OCI-LY3 (cell line): ENCODE results near the gene ATF3.

ENCODE experiments used
- EZH2phosphoT487 ChIP-seq: fragments of 200-600 bp; shearing (Covaris generic); IDR thresholded peaks from 2 replicates; pipeline ENCODE4 v1.6.1; 2018; ENCODE audit warnings: antibody characterized with exemption, mixed run types, low read depth
- TF ChIP-seq, protein P1 (sequence below): fragments of 200-600, 300-600 bp; sonication (generic); IDR thresholded peaks from 2 replicates; pipeline ENCODE4 v1.5.1; 2014; ENCODE audit warnings: antibody characterized with exemption, low read length, low read depth

DNA sequence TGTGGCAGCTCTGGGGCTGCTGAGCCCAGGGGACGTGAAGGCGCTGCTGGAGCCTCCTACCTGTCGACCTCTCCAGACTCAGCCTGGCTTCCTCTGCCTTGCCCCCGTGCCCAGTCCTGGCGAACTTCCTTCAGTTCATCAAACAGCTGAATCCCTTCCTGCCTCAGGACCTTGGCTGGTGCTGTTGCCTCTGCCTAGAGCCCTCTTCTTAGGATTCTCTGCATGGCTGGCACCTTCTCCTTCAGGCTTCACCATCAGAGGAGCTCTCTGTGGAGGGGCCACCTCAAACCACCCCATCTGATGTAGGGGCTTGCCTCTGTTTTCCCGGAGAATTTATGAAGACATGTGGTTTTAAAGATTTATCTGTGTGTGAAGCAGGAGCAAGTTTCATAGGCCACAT is 23.4 kb upstream of the ATF3 start:
- TF ChIP-seq EZH2phosphoT487 = no peak
- TF ChIP-seq, protein P1, sequence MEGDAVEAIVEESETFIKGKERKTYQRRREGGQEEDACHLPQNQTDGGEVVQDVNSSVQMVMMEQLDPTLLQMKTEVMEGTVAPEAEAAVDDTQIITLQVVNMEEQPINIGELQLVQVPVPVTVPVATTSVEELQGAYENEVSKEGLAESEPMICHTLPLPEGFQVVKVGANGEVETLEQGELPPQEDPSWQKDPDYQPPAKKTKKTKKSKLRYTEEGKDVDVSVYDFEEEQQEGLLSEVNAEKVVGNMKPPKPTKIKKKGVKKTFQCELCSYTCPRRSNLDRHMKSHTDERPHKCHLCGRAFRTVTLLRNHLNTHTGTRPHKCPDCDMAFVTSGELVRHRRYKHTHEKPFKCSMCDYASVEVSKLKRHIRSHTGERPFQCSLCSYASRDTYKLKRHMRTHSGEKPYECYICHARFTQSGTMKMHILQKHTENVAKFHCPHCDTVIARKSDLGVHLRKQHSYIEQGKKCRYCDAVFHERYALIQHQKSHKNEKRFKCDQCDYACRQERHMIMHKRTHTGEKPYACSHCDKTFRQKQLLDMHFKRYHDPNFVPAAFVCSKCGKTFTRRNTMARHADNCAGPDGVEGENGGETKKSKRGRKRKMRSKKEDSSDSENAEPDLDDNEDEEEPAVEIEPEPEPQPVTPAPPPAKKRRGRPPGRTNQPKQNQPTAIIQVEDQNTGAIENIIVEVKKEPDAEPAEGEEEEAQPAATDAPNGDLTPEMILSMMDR = no peak
